ENCODE measurements around the gene PRRT2.

DNA sequence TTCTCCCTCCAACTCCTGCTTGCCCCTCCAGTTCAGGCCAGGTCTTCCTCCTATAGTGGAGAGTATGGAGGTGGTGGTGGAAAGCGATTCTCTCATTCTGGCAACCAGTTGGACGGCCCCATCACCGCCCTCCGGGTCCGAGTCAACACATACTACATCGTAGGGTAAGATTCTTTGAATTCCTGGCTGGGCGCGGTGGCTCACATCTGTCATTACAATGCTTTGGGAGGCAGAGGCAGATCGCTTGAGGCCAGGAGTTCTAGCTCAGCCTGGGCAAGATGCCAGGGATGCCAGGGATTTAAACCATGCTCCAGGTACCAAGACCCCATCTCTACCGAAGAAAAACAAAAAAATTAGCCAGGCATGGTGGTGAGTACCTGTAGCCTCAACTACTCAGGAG is 32.5 kb upstream of the PRRT2 start:
- TF ChIP-seq POLR2A (IDR thresholded peaks at IDR 0.05), result no peak
- TF ChIP-seq, protein P1, sequence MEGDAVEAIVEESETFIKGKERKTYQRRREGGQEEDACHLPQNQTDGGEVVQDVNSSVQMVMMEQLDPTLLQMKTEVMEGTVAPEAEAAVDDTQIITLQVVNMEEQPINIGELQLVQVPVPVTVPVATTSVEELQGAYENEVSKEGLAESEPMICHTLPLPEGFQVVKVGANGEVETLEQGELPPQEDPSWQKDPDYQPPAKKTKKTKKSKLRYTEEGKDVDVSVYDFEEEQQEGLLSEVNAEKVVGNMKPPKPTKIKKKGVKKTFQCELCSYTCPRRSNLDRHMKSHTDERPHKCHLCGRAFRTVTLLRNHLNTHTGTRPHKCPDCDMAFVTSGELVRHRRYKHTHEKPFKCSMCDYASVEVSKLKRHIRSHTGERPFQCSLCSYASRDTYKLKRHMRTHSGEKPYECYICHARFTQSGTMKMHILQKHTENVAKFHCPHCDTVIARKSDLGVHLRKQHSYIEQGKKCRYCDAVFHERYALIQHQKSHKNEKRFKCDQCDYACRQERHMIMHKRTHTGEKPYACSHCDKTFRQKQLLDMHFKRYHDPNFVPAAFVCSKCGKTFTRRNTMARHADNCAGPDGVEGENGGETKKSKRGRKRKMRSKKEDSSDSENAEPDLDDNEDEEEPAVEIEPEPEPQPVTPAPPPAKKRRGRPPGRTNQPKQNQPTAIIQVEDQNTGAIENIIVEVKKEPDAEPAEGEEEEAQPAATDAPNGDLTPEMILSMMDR (IDR thresholded peaks at IDR 0.05), result no peak

Data from right lobe of liver (tissue), 4 donors.